ENCODE results near the gene ZWINT. TPM values are rescaled to one million over a fixed set of nuclear protein-coding genes. Genes with fewer than 3 reads are reported as not detected.

The ZWINT gene
- total and polyA plus RNA-seq, 2 of the 4 experiments (the other 2 are of a cell fraction): 47.3 to 52.0 TPM

DNA sequence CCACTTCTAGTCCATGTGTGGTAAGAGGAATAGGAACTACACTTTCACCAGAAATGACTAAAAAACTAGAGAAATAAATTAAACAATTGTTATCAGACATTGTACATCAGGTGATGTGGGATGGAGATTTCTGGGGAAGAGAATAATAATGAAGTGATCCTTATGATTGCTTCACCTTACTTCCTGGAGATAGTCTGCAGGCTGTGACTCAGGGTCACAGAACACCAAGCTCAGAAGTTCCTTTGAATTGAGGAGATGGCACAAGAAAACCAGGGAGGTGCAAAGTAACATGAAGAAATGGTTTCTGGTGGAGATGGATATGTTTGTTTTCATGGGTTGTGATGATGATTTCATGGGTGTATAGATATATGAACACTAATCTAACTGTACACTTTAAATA, 44.5 kb downstream of the ZWINT start:
- Histone ChIP-seq H3K23ac (ENCODE audit: low read depth, low read length) (no peak overlapping the region), H3K27ac (ENCODE audit: insufficient read depth, low read length) (no peak overlapping the region), H2AFZ (replicated peaks; ENCODE audit: low read length, poor library complexity) (no peak overlapping the region), H3K4me1 (ENCODE audit: control insufficient read depth, insufficient read depth, low read length) (no peaks in the 10 kb centered on the region), H2BK20ac (ENCODE audit: low read depth, low read length) (no peak overlapping the region), H2AK5ac (ENCODE audit: low read depth, low read length) (no peak overlapping the region), H2BK5ac (ENCODE audit: low read depth, low read length, poor library complexity, severe bottlenecking) (no peak overlapping the region), H3K4ac (ENCODE audit: low read depth, low read length) (no peak overlapping the region), H3K18ac (ENCODE audit: low read depth, low read length) (no peak overlapping the region), H3K9ac (ENCODE audit: low read depth, low read length) (no peak overlapping the region), H2AK9ac (replicated peaks; ENCODE audit: low read depth, low read length, poor library complexity) (no peak overlapping the region), H3K56ac (ENCODE audit: extremely low read depth, insufficient read depth, low read length) (no peak overlapping the region), H3K9me3 (ENCODE audit: control insufficient read depth, insufficient read depth, low read length) (no peaks in the 10 kb centered on the region; the same call in 1 of the 2 replicates), H3K36me3 (ENCODE audit: control insufficient read depth, insufficient read depth, low read length) (no peaks in the 10 kb centered on the region), H3K9me1 (ENCODE audit: insufficient read depth, low read length) (no peaks in the 10 kb centered on the region), H3K4me2 (ENCODE audit: low read depth, low read length) (no peak overlapping the region), H4K20me1 (ENCODE audit: insufficient read depth, low read length) (no peaks in the 10 kb centered on the region), H3K27me3 (ENCODE audit: control insufficient read depth, insufficient read depth, low read length) (no peaks in the 10 kb centered on the region), H3K4me3 (ENCODE audit: insufficient read depth, low read depth, low read length) (no peak overlapping the region), H2BK120ac (ENCODE audit: low read depth, low read length) (no peak overlapping the region), H4K5ac (ENCODE audit: low read depth, low read length) (no peak overlapping the region), H2BK15ac (ENCODE audit: low read depth, low read length) (no peak overlapping the region), H3K14ac (replicated peaks; ENCODE audit: low read depth, low read length) (no peak overlapping the region), H4K8ac (ENCODE audit: low read depth in 2 of 2, low read length in 2 of 2) (no peak overlapping the region), H3K79me1 (ENCODE audit: low read depth in 1 of 2, low read length in 2 of 2) (no peaks in the 10 kb centered on the region), H4K91ac (ENCODE audit: insufficient read depth, low read depth, low read length) (no peak overlapping the region)
- BruUV-seq (replicated peaks): no TSS peak
- ChIA-PET CTCF (interaction anchor here (1.8 kb wide), 1 partner anchor 20 kb away, joined by 4 read pairs; no protein-coding TSS in a partner anchor), POLR2A (ENCODE audit: unreplicated experiment) (no interaction called here)
- TF ChIP-seq, protein P1, sequence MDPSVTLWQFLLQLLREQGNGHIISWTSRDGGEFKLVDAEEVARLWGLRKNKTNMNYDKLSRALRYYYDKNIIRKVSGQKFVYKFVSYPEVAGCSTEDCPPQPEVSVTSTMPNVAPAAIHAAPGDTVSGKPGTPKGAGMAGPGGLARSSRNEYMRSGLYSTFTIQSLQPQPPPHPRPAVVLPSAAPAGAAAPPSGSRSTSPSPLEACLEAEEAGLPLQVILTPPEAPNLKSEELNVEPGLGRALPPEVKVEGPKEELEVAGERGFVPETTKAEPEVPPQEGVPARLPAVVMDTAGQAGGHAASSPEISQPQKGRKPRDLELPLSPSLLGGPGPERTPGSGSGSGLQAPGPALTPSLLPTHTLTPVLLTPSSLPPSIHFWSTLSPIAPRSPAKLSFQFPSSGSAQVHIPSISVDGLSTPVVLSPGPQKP (IDR thresholded peaks at IDR 0.05; ENCODE audit: borderline replicate concordance, low read depth, low read length): no peak
- no peak for TF ChIP-seq SMC3 (IDR thresholded peaks at IDR 0.05; ENCODE audit: low read depth, low read length)
- TF ChIP-seq, protein P2, sequence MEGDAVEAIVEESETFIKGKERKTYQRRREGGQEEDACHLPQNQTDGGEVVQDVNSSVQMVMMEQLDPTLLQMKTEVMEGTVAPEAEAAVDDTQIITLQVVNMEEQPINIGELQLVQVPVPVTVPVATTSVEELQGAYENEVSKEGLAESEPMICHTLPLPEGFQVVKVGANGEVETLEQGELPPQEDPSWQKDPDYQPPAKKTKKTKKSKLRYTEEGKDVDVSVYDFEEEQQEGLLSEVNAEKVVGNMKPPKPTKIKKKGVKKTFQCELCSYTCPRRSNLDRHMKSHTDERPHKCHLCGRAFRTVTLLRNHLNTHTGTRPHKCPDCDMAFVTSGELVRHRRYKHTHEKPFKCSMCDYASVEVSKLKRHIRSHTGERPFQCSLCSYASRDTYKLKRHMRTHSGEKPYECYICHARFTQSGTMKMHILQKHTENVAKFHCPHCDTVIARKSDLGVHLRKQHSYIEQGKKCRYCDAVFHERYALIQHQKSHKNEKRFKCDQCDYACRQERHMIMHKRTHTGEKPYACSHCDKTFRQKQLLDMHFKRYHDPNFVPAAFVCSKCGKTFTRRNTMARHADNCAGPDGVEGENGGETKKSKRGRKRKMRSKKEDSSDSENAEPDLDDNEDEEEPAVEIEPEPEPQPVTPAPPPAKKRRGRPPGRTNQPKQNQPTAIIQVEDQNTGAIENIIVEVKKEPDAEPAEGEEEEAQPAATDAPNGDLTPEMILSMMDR (conservative IDR thresholded peaks at IDR 0.05; ENCODE audit: low read depth, low read length): no peak
- no peak for TF ChIP-seq BHLHE40 (IDR thresholded peaks at IDR 0.05; ENCODE audit: low read depth, low read length)
- TF ChIP-seq POLR2A (IDR thresholded peaks at IDR 0.05; ENCODE audit: low read depth, low read length): no peak
- TF ChIP-seq CHD1 (IDR thresholded peaks at IDR 0.05; ENCODE audit: low read depth, low read length): no peak
- TF ChIP-seq MXI1 (IDR thresholded peaks at IDR 0.05; ENCODE audit: borderline replicate concordance, low read depth, low read length): no peak
- in situ Hi-C loops (cut with MboI; ENCODE audit: low sequenced_read_pairs) (no loop called here), dilution Hi-C loops (cut with HindIII; ENCODE audit: low sequenced_read_pairs, unreplicated experiment) (no loop called here), intact Hi-C loops (cut with micrococcal nuclease) (no loop called here)
- DNase-seq (no peak), ATAC-seq (ENCODE audit: low read depth) (no peak)

Measured in IMR-90 (cell line).